Panc1 (cell line): ENCODE measurements around the gene CDK14. TPM values are rescaled to one million over a fixed set of nuclear protein-coding genes. Genes with fewer than 3 reads are reported as not detected.

Source experiments
- ATAC-seq: fragments of 200-7000 bp; cut with Tn5 transposase; 2 replicates; pipeline ENCODE4 v1.9.1; 2020; ENCODE audit warnings: mild to moderate bottlenecking, moderate library complexity
- BruUV-seq: library from RNA; stranded (reverse); fragments of 400-500 nt; replicated peaks from 2 replicates; lab custom pipeline; 2021; lab: Mats Ljungman, UMichigan
- CTCF ChIA-PET: fragments of 300-600 bp; sonication (Branson Sonifier 250); formaldehyde crosslinking; loops from one replicate; lab custom pipeline; 2022; ENCODE audit warnings: antibody characterized with exemption; lab: Charles Lee
- POLR2A ChIA-PET: fragments of 300-600 bp; sonication (Branson Sonifier 250); formaldehyde crosslinking; loops from one replicate; lab custom pipeline; 2022; ENCODE audit warnings: antibody characterized with exemption; lab: Charles Lee
- DNase-seq: peaks from one replicate; pipeline ENCODE4 v3.0.0-alpha.2; 2010; ENCODE audit warnings: low read depth, low spot score
- H3K27ac ChIP-seq: 2 replicates; pipeline ENCODE4 v1.5.1; 2011; ENCODE audit warnings: mild to moderate bottlenecking, low read length, inconsistent platforms
- H3K27me3 ChIP-seq: fragments of 200-500 bp; sonication (Bioruptor generic); 2 replicates; pipeline ENCODE4 v1.6.0; 2014; ENCODE audit warnings: low read length, inconsistent platforms; ENCODE audit not compliant: control insufficient read depth, insufficient read depth
- H3K36me3 ChIP-seq: fragments of 200-500 bp; sonication (Bioruptor generic); 2 replicates; pipeline ENCODE4 v1.5.1; 2014; ENCODE audit warnings: inconsistent platforms, mild to moderate bottlenecking, low read length, moderate library complexity; ENCODE audit not compliant: control insufficient read depth, insufficient read depth
- H3K4me1 ChIP-seq: 2 replicates; pipeline ENCODE4 v1.5.1; 2011; ENCODE audit warnings: inconsistent platforms, mild to moderate bottlenecking, low read length, moderate library complexity; ENCODE audit not compliant: control insufficient read depth, insufficient read depth
- H3K4me3 ChIP-seq, 2 experiments: 2 replicates each; pipeline ENCODE4 v1.5.1; 2011 to 2012; ENCODE audit warnings: low read depth in 2 of 2, low read length in 2 of 2, mild to moderate bottlenecking in 2 of 2, inconsistent platforms in 1 of 2, moderate library complexity in 1 of 2
- H3K9me3 ChIP-seq: fragments of 200-500 bp; sonication (Bioruptor generic); 2 replicates; pipeline ENCODE4 v1.5.1; 2014; ENCODE audit warnings: low read depth, mild to moderate bottlenecking, inconsistent platforms, low read length, moderate library complexity; ENCODE audit not compliant: control insufficient read depth, insufficient read depth
- CTCF ChIP-seq: fragments of 450-650 bp; IDR thresholded peaks from 2 replicates; pipeline ENCODE4 v1.5.1; 2017; ENCODE audit warnings: mild to moderate bottlenecking
- POLR2AphosphoS5 ChIP-seq: IDR thresholded peaks from 2 replicates; pipeline ENCODE4 v1.6.1; 2012; ENCODE audit warnings: mild to moderate bottlenecking, low read depth, low read length, moderate library complexity
- REST ChIP-seq, 2 experiments: IDR thresholded peaks; 2 replicates each; pipeline ENCODE4 v1.6.1; 2011 to 2012; ENCODE audit warnings: low read depth in 2 of 2, control low read depth in 1 of 2, low read length in 1 of 2, mild to moderate bottlenecking in 1 of 2, moderate library complexity in 1 of 2; ENCODE audit not compliant: insufficient read depth in 1 of 2
- SIN3A ChIP-seq: IDR thresholded peaks from 2 replicates; pipeline ENCODE4 v1.6.1; 2012; ENCODE audit warnings: low read depth, mild to moderate bottlenecking, low read length, moderate library complexity, borderline replicate concordance; ENCODE audit not compliant: insufficient read depth
- TCF7L2 ChIP-seq: IDR thresholded peaks from 2 replicates; pipeline ENCODE4 v1.6.1; 2011; ENCODE audit warnings: mild to moderate bottlenecking, low read depth, low read length, inconsistent platforms
- in situ Hi-C: cut with HindIII; loops from 2 replicates; pipeline ENCODE4 v1.10.0; 2016; ENCODE audit warnings: low sequenced_read_pairs, low pct_unique_long_range_greater_than_20kb
- intact Hi-C: fragments of 100-400 bp; cut with micrococcal nuclease; formaldehyde crosslinking; loops from one replicate; pipeline ENCODE4 v1.10.0; 2022; ENCODE audit not compliant: unreplicated experiment
- total RNA-seq: library from RNA; stranded (reverse); gene quantifications from one replicate; pipeline ENCODE4 v1.2.1, GENCODE V29; 2021; ENCODE audit not compliant: unreplicated experiment

CDK14 gene
- total RNA-seq, 1 experiment from 2014 or later: 3.0 TPM

- ATAC-seq: no peak
- POLR2A ChIA-PET: no interaction called here
These were observed 263.4 kb downstream of the CDK14 start for GRCh38 chr7:90859521-90859920.

GRCh38 chr7:90864088-90864487, 268.0 kb downstream of the CDK14 start:
- ChIA-PET POLR2A (no interaction called here), CTCF (no interaction called here)
- no peaks in the 10 kb centered on the region for H3K27me3 ChIP-seq
- no peak for ATAC-seq
- H3K36me3 ChIP-seq: no peaks in the 10 kb centered on the region
- H3K27ac ChIP-seq: no peak overlapping the region
- no peak for DNase-seq
- in situ Hi-C loops: no loop called here
- no TSS peak for BruUV-seq
- intact Hi-C loops: no loop called here
- H3K9me3 ChIP-seq: no peaks in the 10 kb centered on the region
- no peaks in the 10 kb centered on the region for H3K4me1 ChIP-seq
- no peak for TF ChIP-seq TCF7L2
- no peak for TF ChIP-seq POLR2AphosphoS5
- TF ChIP-seq SIN3A: no peak
- no peak for TF ChIP-seq REST (IDR thresholded peaks at IDR 0.05; ENCODE audit: insufficient read depth in 1 of 2, low read depth in 2 of 2, low read length in 1 of 2)
- no peak for TF ChIP-seq CTCF
- no peak overlapping the region for H3K4me3 ChIP-seq

More at GRCh38 chr7:90859521-90859920, 263.4 kb downstream of the CDK14 start:
- no peaks in the 10 kb centered on the region for H3K4me1 ChIP-seq
- no peak overlapping the region for H3K27ac ChIP-seq
- H3K4me3 ChIP-seq: no peak overlapping the region
- no peak for TF ChIP-seq REST (IDR thresholded peaks at IDR 0.05; ENCODE audit: insufficient read depth in 1 of 2, low read depth in 2 of 2, low read length in 1 of 2)
- no peak for TF ChIP-seq CTCF
- TF ChIP-seq TCF7L2: no peak
- no peak for TF ChIP-seq POLR2AphosphoS5
- no peak for TF ChIP-seq SIN3A
- no peak for DNase-seq
- H3K9me3 ChIP-seq: no peaks in the 10 kb centered on the region
- CTCF ChIA-PET: no interaction called here
- BruUV-seq: no TSS peak
- H3K27me3 ChIP-seq: no peaks in the 10 kb centered on the region
- no peaks in the 10 kb centered on the region for H3K36me3 ChIP-seq
- in situ Hi-C loops (no loop called here), intact Hi-C loops (no loop called here)
